HEK293T (cell line): ENCODE data around the gene ARAF.

Experiments used
- CTCF ChIA-PET: fragments of 350-600 bp; formaldehyde crosslinking; extraction: SDS; loops from one replicate; lab custom pipeline; 2021; ENCODE audit warnings: antibody characterized with exemption, inconsistent platforms; lab: Yijun Ruan, JAX
- POLR2A ChIA-PET: fragments of 350-600 bp; formaldehyde crosslinking; extraction: SDS; loops from one replicate; lab custom pipeline; 2020; ENCODE audit warnings: antibody characterized with exemption, inconsistent platforms; lab: Yijun Ruan, JAX
- DNase-seq: peaks from one replicate; pipeline ENCODE4 v3.0.0; 2012; ENCODE audit warnings: mixed read lengths; ENCODE audit errors: extremely low spot score
- ARNT ChIP-seq: fragments of 450-650 bp; IDR thresholded peaks from 2 replicates; pipeline ENCODE4 v1.6.1; 2017; ENCODE audit warnings: mild to moderate bottlenecking
- BHLHE40 ChIP-seq: fragments of 450-650 bp; IDR thresholded peaks from 2 replicates; pipeline ENCODE4 v1.6.1; 2016; ENCODE audit warnings: mild to moderate bottlenecking, moderate library complexity, borderline replicate concordance
- CTBP1 ChIP-seq: fragments of 450-650 bp; IDR thresholded peaks from 2 replicates; pipeline ENCODE4 v1.6.1; 2016; ENCODE audit warnings: borderline replicate concordance
- ELF4 ChIP-seq: fragments of 450-650 bp; IDR thresholded peaks from 2 replicates; pipeline ENCODE4 v1.6.1; 2017; ENCODE audit warnings: antibody characterized with exemption
- FOXA1 ChIP-seq: fragments of 450-650 bp; IDR thresholded peaks from 2 replicates; pipeline ENCODE4 v1.6.1; 2016; ENCODE audit warnings: mild to moderate bottlenecking
- FOXK2 ChIP-seq: fragments of 450-650 bp; IDR thresholded peaks from 2 replicates; pipeline ENCODE4 v1.6.1; 2016; ENCODE audit warnings: mild to moderate bottlenecking
- FOXM1 ChIP-seq: fragments of 450-650 bp; IDR thresholded peaks from 2 replicates; pipeline ENCODE4 v1.6.1; 2017; ENCODE audit warnings: mild to moderate bottlenecking, borderline replicate concordance
- HDGF ChIP-seq: fragments of 450-650 bp; IDR thresholded peaks from 2 replicates; pipeline ENCODE4 v1.6.1; 2017; ENCODE audit warnings: antibody characterized with exemption, borderline replicate concordance
- L3MBTL2 ChIP-seq: fragments of 450-650 bp; conservative IDR thresholded peaks from 2 replicates; pipeline ENCODE4 v1.6.1; 2016; ENCODE audit warnings: mild to moderate bottlenecking
- LEF1 ChIP-seq: fragments of 450-650 bp; IDR thresholded peaks from 2 replicates; pipeline ENCODE4 v1.6.1; 2017; ENCODE audit warnings: mild to moderate bottlenecking, borderline replicate concordance
- NFRKB ChIP-seq: fragments of 450-650 bp; IDR thresholded peaks from 2 replicates; pipeline ENCODE4 v1.6.1; 2016; ENCODE audit warnings: mild to moderate bottlenecking, moderate library complexity
- SP1 ChIP-seq: fragments of 450-650 bp; IDR thresholded peaks from 2 replicates; pipeline ENCODE4 v1.6.1; 2017
- SUZ12 ChIP-seq: fragments of 450-650 bp; IDR thresholded peaks from 2 replicates; pipeline ENCODE4 v1.6.1; 2016; ENCODE audit warnings: mild to moderate bottlenecking
- TARDBP ChIP-seq: fragments of 450-650 bp; IDR thresholded peaks from 2 replicates; pipeline ENCODE4 v1.6.1; 2016
- ZNF384 ChIP-seq: fragments of 450-650 bp; IDR thresholded peaks from 2 replicates; pipeline ENCODE4 v1.6.1; 2016
- TF ChIP-seq, protein P1 (sequence below): fragments of 450-650 bp; IDR thresholded peaks from 2 replicates; pipeline ENCODE4 v1.6.1; 2016

Gene ARAF

DNA sequence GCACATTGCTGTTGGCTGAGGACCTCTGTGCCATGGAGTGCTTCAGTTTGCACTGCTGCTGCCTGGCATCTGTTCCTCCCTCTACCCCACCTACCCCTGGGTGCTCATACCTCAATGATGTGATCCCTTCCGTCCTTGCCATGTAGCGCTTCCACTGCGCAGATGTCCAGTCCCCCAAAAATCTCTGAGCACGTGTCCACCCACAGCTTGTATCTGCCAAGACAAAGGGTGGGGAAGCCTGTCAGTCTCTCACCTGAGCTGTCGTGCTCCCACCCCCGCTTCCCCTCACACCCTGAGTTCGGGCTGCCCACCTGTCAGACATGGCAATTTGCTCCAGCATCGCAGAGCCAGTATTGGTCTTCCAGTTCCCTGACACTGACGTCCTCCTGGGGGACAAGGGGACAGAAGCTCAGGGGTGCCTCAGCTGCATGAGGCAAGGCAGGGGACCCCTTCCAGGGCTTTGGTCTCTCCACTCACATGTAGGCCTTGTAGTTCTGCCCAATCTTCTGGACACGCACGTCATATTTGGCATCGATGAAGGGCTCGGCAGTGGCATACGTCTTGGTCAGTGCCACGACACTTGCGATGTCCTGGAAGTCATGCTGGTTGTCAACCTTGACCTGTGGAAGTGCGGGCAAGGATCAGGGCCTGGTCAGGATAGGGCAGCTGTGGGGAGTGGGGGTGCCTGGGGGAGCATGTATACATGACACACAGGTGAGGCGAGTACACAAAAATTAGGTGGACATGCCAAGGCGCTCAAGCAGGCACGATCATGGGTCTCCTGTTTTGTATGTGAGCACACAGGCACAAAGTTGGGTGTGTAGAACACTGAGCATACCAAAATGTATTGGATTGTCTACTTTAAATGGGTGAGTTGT lies 15.3 kb downstream of the ARAF start:
- ChIA-PET POLR2A (no interaction called here), CTCF (no interaction called here)
- TF ChIP-seq FOXM1 = no peak
- no peak for TF ChIP-seq HDGF
- no peak for TF ChIP-seq ZNF384
- TF ChIP-seq LEF1 = no peak
- no peak for TF ChIP-seq TARDBP
- TF ChIP-seq BHLHE40 = no peak
- TF ChIP-seq FOXK2 = no peak
- TF ChIP-seq, protein P1, sequence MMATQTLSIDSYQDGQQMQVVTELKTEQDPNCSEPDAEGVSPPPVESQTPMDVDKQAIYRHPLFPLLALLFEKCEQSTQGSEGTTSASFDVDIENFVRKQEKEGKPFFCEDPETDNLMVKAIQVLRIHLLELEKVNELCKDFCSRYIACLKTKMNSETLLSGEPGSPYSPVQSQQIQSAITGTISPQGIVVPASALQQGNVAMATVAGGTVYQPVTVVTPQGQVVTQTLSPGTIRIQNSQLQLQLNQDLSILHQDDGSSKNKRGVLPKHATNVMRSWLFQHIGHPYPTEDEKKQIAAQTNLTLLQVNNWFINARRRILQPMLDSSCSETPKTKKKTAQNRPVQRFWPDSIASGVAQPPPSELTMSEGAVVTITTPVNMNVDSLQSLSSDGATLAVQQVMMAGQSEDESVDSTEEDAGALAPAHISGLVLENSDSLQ = no peak
- TF ChIP-seq CTBP1 = no peak
- TF ChIP-seq SP1 = no peak
- TF ChIP-seq L3MBTL2 = no peak
- no peak for TF ChIP-seq ARNT
- TF ChIP-seq SUZ12 = no peak
- no peak for TF ChIP-seq NFRKB
- TF ChIP-seq ELF4 = no peak
- TF ChIP-seq FOXA1 = no peak
- no peak for DNase-seq

DNA sequence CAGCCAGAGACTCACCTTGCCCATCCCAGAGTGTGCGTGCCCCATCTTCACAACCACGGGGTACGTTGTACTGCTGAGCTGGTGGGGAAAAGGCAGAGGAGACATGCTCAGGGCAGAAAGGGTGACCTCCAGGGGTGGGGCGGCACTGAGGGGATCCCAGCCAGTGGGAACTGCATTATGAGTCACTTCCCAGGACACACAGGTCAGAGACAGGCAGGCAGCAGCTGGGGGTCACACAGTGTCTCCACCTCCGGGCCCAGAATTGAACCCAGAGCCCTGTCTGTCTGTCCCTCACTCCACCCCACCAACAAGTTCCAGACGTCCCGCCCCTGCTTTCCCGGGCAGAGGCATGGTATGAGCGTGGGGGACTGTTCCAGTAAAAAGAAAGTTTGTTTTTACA lies 16.4 kb downstream of the ARAF start:
- DNase-seq = peak; percentile 4
- TF ChIP-seq LEF1 (no peak), ZNF384 (no peak), L3MBTL2 (no peak), NFRKB (no peak), SUZ12 (no peak), HDGF (no peak), TARDBP (no peak), CTBP1 (no peak), FOXA1 (no peak), BHLHE40 (no peak), ELF4 (no peak), ARNT (no peak), FOXM1 (no peak), SP1 (no peak), FOXK2 (no peak)
- TF ChIP-seq, protein P1 = no peak
- CTCF ChIA-PET = no interaction called here
- POLR2A ChIA-PET = no interaction called here

DNA sequence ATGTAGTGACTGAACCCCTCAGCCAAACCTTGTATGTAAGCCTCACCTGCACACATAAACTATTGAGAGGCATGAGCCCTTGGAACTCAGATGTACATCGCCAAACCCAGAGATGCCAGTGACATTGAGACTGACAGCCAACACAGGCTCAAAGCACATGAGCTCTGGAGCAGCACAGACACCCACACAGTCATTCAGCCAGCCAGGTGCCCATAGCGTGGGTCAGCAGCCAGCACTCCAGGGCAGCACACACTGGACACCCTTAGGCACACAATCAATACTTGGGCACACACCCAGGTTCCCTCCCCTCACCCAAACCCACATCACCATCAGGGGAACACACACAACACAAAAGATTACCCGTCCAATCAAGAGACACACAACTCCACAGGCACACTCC lies 16.9 kb downstream of the ARAF start:
- POLR2A ChIA-PET = no interaction called here
- DNase-seq = no peak
- CTCF ChIA-PET = no interaction called here
- TF ChIP-seq SP1 (no peak), CTBP1 (no peak), L3MBTL2 (no peak), ELF4 (no peak), SUZ12 (no peak), ARNT (no peak), NFRKB (no peak), ZNF384 (no peak), FOXK2 (no peak), BHLHE40 (no peak), FOXA1 (no peak), TARDBP (no peak), HDGF (no peak), FOXM1 (no peak), LEF1 (no peak)
- TF ChIP-seq, protein P1 = no peak

DNA sequence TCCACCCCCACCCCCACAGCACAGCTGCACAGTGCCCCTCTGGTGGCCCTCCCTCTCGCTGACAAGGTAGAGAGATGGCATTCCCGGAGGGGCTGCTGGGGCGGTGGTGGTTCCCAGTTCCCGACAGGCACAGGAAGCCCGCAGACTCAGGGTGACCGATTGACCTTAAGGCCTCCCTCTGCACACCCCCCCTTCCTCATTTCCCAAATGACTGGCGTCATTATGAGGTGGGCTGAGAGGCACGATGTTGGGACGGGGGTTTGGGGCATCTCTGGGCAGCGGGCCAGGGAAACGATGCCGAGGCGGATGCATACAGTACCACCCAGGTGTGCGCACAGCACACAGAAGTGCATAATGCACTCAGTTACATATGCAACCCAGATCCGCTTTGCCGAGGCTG lies 17.7 kb downstream of the ARAF start:
- POLR2A ChIA-PET = no interaction called here
- no peak for DNase-seq
- CTCF ChIA-PET = no interaction called here
- TF ChIP-seq SUZ12 = no peak
- no peak for TF ChIP-seq NFRKB
- TF ChIP-seq SP1 = no peak
- no peak for TF ChIP-seq CTBP1
- no peak for TF ChIP-seq TARDBP
- no peak for TF ChIP-seq L3MBTL2
- no peak for TF ChIP-seq ARNT
- TF ChIP-seq BHLHE40 = no peak
- no peak for TF ChIP-seq FOXM1
- TF ChIP-seq, protein P1 = no peak
- TF ChIP-seq FOXA1 = no peak
- no peak for TF ChIP-seq HDGF
- no peak for TF ChIP-seq LEF1
- no peak for TF ChIP-seq ZNF384
- no peak for TF ChIP-seq FOXK2
- TF ChIP-seq ELF4 = no peak

DNA sequence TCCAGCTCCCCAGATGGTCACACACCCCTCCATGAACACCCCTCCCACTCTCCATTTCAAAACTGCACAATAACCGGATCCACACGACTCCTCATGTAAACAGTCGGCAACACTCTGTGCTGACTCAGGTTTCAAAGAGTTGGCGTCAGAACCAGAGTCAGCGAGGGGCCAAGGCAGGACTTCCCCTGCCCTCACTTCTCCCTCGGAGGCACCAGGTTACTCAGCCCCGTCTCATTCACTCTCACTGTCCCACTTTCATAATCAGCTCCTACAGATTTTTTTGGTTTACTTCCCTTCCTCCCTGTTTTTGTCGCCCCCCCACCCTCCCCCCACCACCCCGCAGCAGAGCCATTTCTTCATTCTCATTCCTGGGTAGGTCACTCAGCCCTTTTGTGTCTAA lies 18.5 kb downstream of the ARAF start:
- ChIA-PET POLR2A (interaction anchor here (0.9 kb wide), 1 partner anchor 23 kb away, joined by 5 read pairs; no protein-coding TSS in a partner anchor), CTCF (interaction anchor here (0.5 kb wide), 1 partner anchor 186 kb away, joined by 3 read pairs; no protein-coding TSS in a partner anchor)
- no peak for DNase-seq
- TF ChIP-seq ARNT = no peak
- no peak for TF ChIP-seq LEF1
- TF ChIP-seq, protein P1 = no peak
- no peak for TF ChIP-seq TARDBP
- TF ChIP-seq SUZ12 = no peak
- TF ChIP-seq NFRKB = no peak
- TF ChIP-seq HDGF = no peak
- TF ChIP-seq SP1 = no peak
- no peak for TF ChIP-seq L3MBTL2
- TF ChIP-seq BHLHE40 = no peak
